ENCODE data around the gene HDGFL3. TPM values are rescaled to one million over a fixed set of nuclear protein-coding genes. Genes with fewer than 3 reads are reported as not detected.

Gene HDGFL3
- total and polyA plus RNA-seq, 9 of the 15 experiments (the other 6 are each of a cell fraction or from before 2014, with no cell fraction given): 6.7 to 42.0 (median 31.4) TPM

- TF ChIP-seq ZBTB33 (CRISPR knock-in tag; IDR thresholded peaks at IDR 0.05) (no peak), TFAP4 (CRISPR knock-in tag; IDR thresholded peaks at IDR 0.05; ENCODE audit: borderline replicate concordance) (peak; percentile 84), ZBTB12 (CRISPR knock-in tag; IDR thresholded peaks at IDR 0.05) (peak; percentile 59), MCM3 (IDR thresholded peaks at IDR 0.05) (no peak), SIN3B (IDR thresholded peaks at IDR 0.05; ENCODE audit: low read depth) (no peak), ATF1 (CRISPR knock-in tag; IDR thresholded peaks at IDR 0.05) (no peak), ATF1 (tag; IDR thresholded peaks at IDR 0.05) (peak; percentile 85), ZFP91 (CRISPR knock-in tag; IDR thresholded peaks at IDR 0.05) (no peak), CXXC5 (CRISPR knock-in tag; IDR thresholded peaks at IDR 0.05) (peak; percentile 52; the same call in 1 of the 2 replicates), MIER1 (IDR thresholded peaks at IDR 0.05; ENCODE audit: low read depth) (no peak), NFE2 (IDR thresholded peaks at IDR 0.05; ENCODE audit: low read depth) (peak; percentile 78), GTF3C2 (IDR thresholded peaks at IDR 0.05; ENCODE audit: borderline replicate concordance, extremely low read depth, insufficient read length) (no peak), CTBP1 (IDR thresholded peaks at IDR 0.05; ENCODE audit: borderline replicate concordance) (peak; percentile 90), ZNF77 (CRISPR knock-in tag; IDR thresholded peaks at IDR 0.05) (no peak), ZC3H11A (IDR thresholded peaks at IDR 0.05; ENCODE audit: low read depth, low read length) (no peak), TAF1 (IDR thresholded peaks at IDR 0.05; ENCODE audit: control insufficient read depth, extremely low read depth, insufficient read depth, low read length, severe bottlenecking) (peak; percentile 67), SMARCA5 (IDR thresholded peaks at IDR 0.05) (peak; percentile 77), DMBX1 (CRISPR knock-in tag; IDR thresholded peaks at IDR 0.05; ENCODE audit: borderline replicate concordance) (peak; percentile 51), PTBP1 (IDR thresholded peaks at IDR 0.05; ENCODE audit: low read depth, low read length) (no peak), MTA3 (IDR thresholded peaks at IDR 0.05; ENCODE audit: borderline replicate concordance) (peak; percentile 76), MTF1 (CRISPR knock-in tag; IDR thresholded peaks at IDR 0.05; ENCODE audit: borderline replicate concordance) (no peak)
Observed at GRCh38 chr15:83092309-83092976, 115.2 kb downstream of the HDGFL3 start (continued).
